Hepatocyte (in vitro differentiated cells): ENCODE measurements around the gene DKK1. TPM values are rescaled to one million over a fixed set of nuclear protein-coding genes. Genes with fewer than 3 reads are reported as not detected.
A peak's percentile ranks its signal among the peaks of the same experiment; 100 is the strongest.

ENCODE experiments used
- DNase-seq: peaks from one replicate; pipeline ENCODE4 v3.0.0-alpha.2; 2016; ENCODE audit warnings: low spot score
- H2AFZ ChIP-seq: fragments of 200-600 bp; sonication (generic); 2 replicates; pipeline ENCODE4 v1.6.0; 2016; ENCODE audit warnings: antibody characterized with exemption, mild to moderate bottlenecking
- H3K27ac ChIP-seq: fragments of 200-600 bp; sonication (generic); 2 replicates; pipeline ENCODE4 v1.5.1; 2016; ENCODE audit warnings: mild to moderate bottlenecking
- H3K27me3 ChIP-seq: fragments of 200-600 bp; sonication (generic); 2 replicates; pipeline ENCODE4 v1.6.1; 2016
- H3K36me3 ChIP-seq: fragments of 200-600 bp; sonication (generic); replicated peaks from 2 replicates; pipeline ENCODE4 v1.5.1; 2016; ENCODE audit warnings: low read depth; ENCODE audit not compliant: insufficient read depth
- H3K4me1 ChIP-seq: fragments of 200-600 bp; sonication (generic); 2 replicates; pipeline ENCODE4 v1.5.1; 2016; ENCODE audit warnings: mild to moderate bottlenecking, moderate library complexity; ENCODE audit not compliant: insufficient read depth
- H3K4me2 ChIP-seq: fragments of 200-600 bp; sonication (generic); 2 replicates; pipeline ENCODE4 v1.6.0; 2016
- H3K4me3 ChIP-seq: fragments of 200-600 bp; sonication (generic); 2 replicates; pipeline ENCODE4 v1.5.1; 2016; ENCODE audit warnings: mild to moderate bottlenecking
- H3K79me2 ChIP-seq: fragments of 200-600 bp; sonication (generic); 2 replicates; pipeline ENCODE4 v1.6.0; 2017; ENCODE audit warnings: mild to moderate bottlenecking
- H3K9me2 ChIP-seq: fragments of 200-600 bp; sonication (generic); replicated peaks from 2 replicates; pipeline ENCODE4 v1.6.0; 2017; ENCODE audit warnings: mild to moderate bottlenecking; ENCODE audit not compliant: insufficient read depth
- H3K9me3 ChIP-seq: fragments of 200-600 bp; sonication (generic); 2 replicates; pipeline ENCODE4 v1.5.1; 2016; ENCODE audit warnings: low read depth, mild to moderate bottlenecking
- H4K20me1 ChIP-seq: fragments of 200-600 bp; sonication (generic); 2 replicates; pipeline ENCODE4 v1.6.0; 2016; ENCODE audit warnings: mild to moderate bottlenecking; ENCODE audit not compliant: insufficient read depth, poor library complexity, severe bottlenecking
- CTCF ChIP-seq: fragments of 200-600 bp; sonication (generic); IDR thresholded peaks from 2 replicates; pipeline ENCODE4 v1.5.1; 2016; ENCODE audit warnings: antibody characterized with exemption, mild to moderate bottlenecking; ENCODE audit not compliant: poor library complexity
- EZH2 ChIP-seq: fragments of 200-600 bp; sonication (generic); IDR thresholded peaks from 2 replicates; pipeline ENCODE4 v1.6.1; 2016; ENCODE audit warnings: antibody characterized with exemption, mild to moderate bottlenecking, borderline replicate concordance
- EZH2phosphoT487 ChIP-seq: fragments of 200-600 bp; sonication (generic); IDR thresholded peaks from one replicate; pipeline ENCODE4 v1.6.1; 2018; ENCODE audit warnings: antibody characterized with exemption, mild to moderate bottlenecking, low read depth, moderate library complexity; ENCODE audit not compliant: unreplicated experiment, severe bottlenecking
- WGBS: methylation state at CpG from one replicate; pipeline ENCODE4 v1.1.6; 2016; ENCODE audit warnings: low lambda C conversion rate; ENCODE audit errors: missing lambda C conversion rate; 5-methylcytosine and 5-hydroxymethylcytosine counted together
- polyA plus RNA-seq: library from polyadenylated mRNA; unstranded; fragments of >200 nt; fragmentation: Nextera tagmentation; extraction: Ambion mirVana; gene quantifications from 2 replicates; pipeline ENCODE4 v1.2.1, GENCODE V29; 2016
- total RNA-seq: library from RNA; depleted of rRNA; stranded (reverse); fragments of >200 nt; gene quantifications from 2 replicates; pipeline ENCODE4 v1.2.3, GENCODE V29; 2014

DKK1 gene
- total and polyA plus RNA-seq, 2 experiments from 2014 or later, result 40.3 to 62.4 TPM

GRCh38 chr10:52300599-52301277, 13.3 kb upstream of the DKK1 start:
- H2AFZ ChIP-seq, result no peak overlapping the region
- TF ChIP-seq EZH2phosphoT487 (no peak), EZH2 (no peak), CTCF (no peak)
- H3K9me2 ChIP-seq, result no peaks in the 10 kb centered on the region
- H4K20me1 ChIP-seq, result no peaks in the 10 kb centered on the region
- no peak for DNase-seq
- 84% methylated on average over 4 of the region's 4 CpGs for WGBS
- no peaks in the 10 kb centered on the region for H3K9me3 ChIP-seq
- no peaks in the 10 kb centered on the region for H3K4me1 ChIP-seq
- H3K79me2 ChIP-seq, result no peaks in the 10 kb centered on the region
- H3K27ac ChIP-seq, result no peak overlapping the region
- no peak overlapping the region for H3K4me2 ChIP-seq
- H3K27me3 ChIP-seq, result no peaks in the 10 kb centered on the region
- H3K36me3 ChIP-seq, result no peaks in the 10 kb centered on the region
- H3K4me3 ChIP-seq, result no peak overlapping the region

DNA sequence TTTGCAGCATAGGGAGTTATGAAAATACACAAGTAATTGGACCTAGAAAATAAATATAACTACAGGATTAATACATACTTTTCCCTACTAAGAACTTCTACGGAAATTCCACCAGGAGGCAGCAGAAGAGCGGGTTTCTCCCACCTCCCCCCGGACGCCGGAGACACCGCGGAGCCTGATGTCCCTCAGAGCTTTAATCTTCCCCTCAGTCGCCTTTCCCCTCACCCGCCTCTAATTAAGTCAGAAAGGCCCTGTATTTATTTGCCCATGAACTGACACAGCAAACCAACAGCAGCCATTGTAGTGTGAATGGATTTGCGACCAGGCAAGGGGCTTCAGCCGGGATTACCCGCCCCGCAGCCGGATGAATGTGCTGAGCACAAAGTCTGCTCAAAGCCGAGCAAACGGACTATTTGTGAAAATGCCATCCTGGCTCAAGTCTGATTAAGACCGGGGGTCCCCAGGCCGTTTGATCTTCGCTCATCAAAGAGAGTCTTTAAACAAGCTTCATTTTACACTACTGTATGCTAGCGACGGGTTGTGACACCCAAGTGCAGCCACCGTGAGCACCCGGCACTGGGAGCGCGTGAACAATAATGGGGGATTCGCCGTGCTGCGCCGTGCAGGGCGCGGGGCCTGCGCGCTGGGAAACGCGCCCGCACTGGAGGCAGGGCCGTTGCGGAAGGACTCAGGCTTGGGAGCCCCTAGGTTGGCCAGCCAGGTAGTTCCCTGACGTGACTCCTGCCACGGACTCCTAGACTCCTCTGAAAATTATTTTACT, 5.6 kb upstream of the DKK1 start:
- TF ChIP-seq EZH2 (no peak), CTCF (peak; percentile 84)

GRCh38 chr10:52312942-52313255, 1.2 kb upstream of the DKK1 start:
- H3K79me2 ChIP-seq, result no peaks in the 10 kb centered on the region
- H2AFZ ChIP-seq, result peak overlapping the region; percentile 90
- H4K20me1 ChIP-seq, result no peaks in the 10 kb centered on the region
- peak overlapping the region; percentile 90 for H3K4me3 ChIP-seq
- H3K4me2 ChIP-seq, result peak overlapping the region; percentile 98
- peaks cover 31% of the 10 kb centered on the region for H3K27me3 ChIP-seq
- H3K4me1 ChIP-seq, result peaks cover 6% of the 10 kb centered on the region
- 11% methylated on average over 3 of the region's 3 CpGs for WGBS
- H3K9me3 ChIP-seq, result no peaks in the 10 kb centered on the region
- DNase-seq, result no peak
- TF ChIP-seq EZH2 (no peak), CTCF (no peak), EZH2phosphoT487 (no peak)
- no peaks in the 10 kb centered on the region for H3K9me2 ChIP-seq
- H3K27ac ChIP-seq, result no peak overlapping the region
- no peaks in the 10 kb centered on the region for H3K36me3 ChIP-seq

More for the DNA sequence above, 5.6 kb upstream of the DKK1 start:
- no peaks in the 10 kb centered on the region for H3K9me3 ChIP-seq
- no peaks in the 10 kb centered on the region for H4K20me1 ChIP-seq
- no peak overlapping the region for H3K27ac ChIP-seq
- H3K4me1 ChIP-seq, result peaks cover 3% of the 10 kb centered on the region
- no peaks in the 10 kb centered on the region for H3K36me3 ChIP-seq
- H3K79me2 ChIP-seq, result no peaks in the 10 kb centered on the region
- 2% methylated on average over 40 of the region's 40 CpGs for WGBS
- H2AFZ ChIP-seq, result peak overlapping the region; percentile 91
- H3K4me3 ChIP-seq, result peak overlapping the region; percentile 83
- H3K9me2 ChIP-seq, result no peaks in the 10 kb centered on the region
- peak; percentile 79 for DNase-seq
- peak overlapping the region; percentile 90 for H3K4me2 ChIP-seq
- peaks cover 21% of the 10 kb centered on the region for H3K27me3 ChIP-seq
